HG02885 (cell line): ENCODE measurements around the gene DAZL.

Source experiments
- ATAC-seq: cut with Tn5 transposase; IDR thresholded peaks from one replicate; pipeline ENCODE4 v1.9.1; 2021; ENCODE audit warnings: mild to moderate bottlenecking; ENCODE audit not compliant: unreplicated experiment, poor library complexity

The DAZL gene

GRCh38 chr3:16546186-16547010, 58.8 kb downstream of the DAZL start:
- ATAC-seq: no peak

- ATAC-seq: no peak
Observed at GRCh38 chr3:16545413-16546185, 59.6 kb downstream of the DAZL start.

- no peak for ATAC-seq
Observed at GRCh38 chr3:16543242-16543864, 61.9 kb downstream of the DAZL start.

- no peak for ATAC-seq
Observed at GRCh38 chr3:16538507-16538906, 66.7 kb downstream of the DAZL start.

- no peak for ATAC-seq
Observed at GRCh38 chr3:16536996-16537395, 68.2 kb downstream of the DAZL start.
